Stimulated activated CD4-positive, alpha-beta T cell treated with anti-CD3 and anti-CD28 coated beads, Interleukin-1b, Interleukin-23, amount 100 ng/mL, for 24 hours (primary cell): ENCODE measurements around the gene CD40LG.
A peak's percentile ranks its signal among the peaks of the same experiment; 100 is the strongest.

Experiments
- DNase-seq, 4 experiments: peaks; one replicate each; pipeline ENCODE4 v3.0.0-alpha.2; 2020; ENCODE audit warnings: low read depth in 4 of 4, low spot score in 1 of 4

CD40LG gene

DNA sequence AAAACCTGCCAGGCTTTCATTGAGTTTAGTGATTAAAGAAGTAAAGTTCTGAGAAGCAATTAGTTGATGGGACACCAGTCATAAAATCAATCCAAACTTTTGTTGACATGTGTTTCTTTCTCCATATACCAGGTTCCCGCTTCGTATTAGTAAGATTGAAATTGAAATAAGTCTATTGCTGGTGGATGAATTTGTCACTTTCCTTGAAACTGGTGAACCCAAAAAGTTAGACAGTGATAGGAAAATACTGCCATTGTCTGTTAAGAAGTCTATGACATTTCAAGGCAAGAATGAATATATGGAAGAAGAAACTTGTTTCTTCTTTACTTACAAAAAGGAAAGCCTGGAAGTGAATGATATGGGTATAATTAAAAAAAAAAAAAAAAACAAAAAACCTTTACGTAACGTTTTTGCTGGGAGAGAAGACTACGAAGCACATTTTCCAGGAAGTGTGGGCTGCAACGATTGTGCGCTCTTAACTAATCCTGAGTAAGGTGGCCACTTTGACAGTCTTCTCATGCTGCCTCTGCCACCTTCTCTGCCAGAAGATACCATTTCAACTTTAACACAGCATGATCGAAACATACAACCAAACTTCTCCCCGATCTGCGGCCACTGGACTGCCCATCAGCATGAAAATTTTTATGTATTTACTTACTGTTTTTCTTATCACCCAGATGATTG lies at the start of gene CD40LG:
Gene CD40LG (plus strand): TSS at position 482 of the 684 bp plus-strand sequence. CDS start 91 bp downstream, at position 573.
- peak in 1 of 4 experiments; percentile 24 for DNase-seq

- no peak for DNase-seq
Measured at GRCh38 chrX:136598631-136599030, 49.3 kb upstream of the CD40LG start.

DNA sequence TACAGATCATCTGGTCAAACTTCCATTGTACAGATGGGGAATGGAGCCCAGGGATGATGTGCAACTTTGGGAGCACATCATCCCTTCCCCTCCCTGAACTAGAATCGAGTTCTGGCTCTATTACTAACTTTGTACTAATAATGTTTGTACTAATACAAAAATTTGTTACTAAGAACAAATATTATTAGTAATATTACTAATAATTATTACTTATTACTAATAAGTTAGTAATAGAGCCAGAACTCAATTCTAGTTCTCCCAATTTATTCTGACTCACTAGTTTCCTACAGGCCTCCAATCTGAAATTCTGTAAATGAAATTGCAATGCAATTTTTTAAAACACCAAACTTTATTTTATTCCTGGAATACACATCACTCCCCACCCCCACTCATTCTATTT lies 47.9 kb upstream of the CD40LG start:
- DNase-seq = no peak

DNA sequence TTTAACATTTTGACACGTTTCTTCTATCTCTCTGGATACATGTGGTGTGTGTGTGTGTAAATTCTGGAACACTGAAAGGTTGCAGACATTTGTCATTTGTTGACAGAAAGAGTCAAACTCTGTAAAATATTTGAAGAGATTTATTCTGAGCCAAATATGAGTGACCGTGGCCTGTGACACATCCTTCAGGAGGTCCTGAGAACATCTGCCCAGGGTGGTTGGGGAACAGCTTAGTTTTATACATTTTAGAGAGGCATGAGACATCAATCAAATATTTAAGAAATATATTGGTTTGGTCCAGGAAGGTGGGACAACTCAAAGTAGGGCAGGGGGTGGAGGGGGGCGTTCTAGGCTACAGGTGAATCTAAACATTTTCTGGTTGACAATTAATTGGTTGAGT lies 40.7 kb upstream of the CD40LG start:
- DNase-seq = no peak

DNA sequence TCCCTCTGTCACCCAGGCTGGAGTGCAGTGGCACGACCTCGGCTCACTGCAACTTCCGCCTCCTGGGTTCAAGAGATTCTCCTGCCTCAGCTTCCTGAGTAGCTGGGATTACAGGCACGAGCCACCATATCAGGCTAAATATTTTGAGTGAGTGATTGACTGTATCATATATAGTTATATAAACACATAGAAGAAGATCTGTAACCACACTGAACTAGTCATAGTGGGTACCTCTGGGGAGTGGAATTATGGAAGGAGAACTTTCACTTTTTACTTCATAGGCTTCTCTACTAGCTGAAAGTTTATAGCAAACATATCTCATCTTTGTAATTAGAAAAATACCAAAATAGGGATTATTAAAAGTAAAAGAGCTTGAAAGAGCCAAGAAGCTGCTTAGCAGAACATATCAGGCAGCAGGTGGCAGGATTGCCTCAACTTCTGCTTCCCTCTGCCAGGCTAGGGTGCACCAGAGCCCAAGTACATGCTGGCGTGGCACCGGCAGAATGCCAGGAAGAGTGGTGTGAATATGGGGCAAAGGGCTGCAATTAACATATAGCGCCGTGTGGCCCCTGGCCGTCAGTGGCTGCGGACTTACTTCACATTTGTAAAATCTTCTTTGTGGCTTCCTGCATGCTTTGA lies 39.5 kb upstream of the CD40LG start:
- DNase-seq = peak in 2 of 4 experiments; percentile 15 to 28

- no peak for DNase-seq
Measured at GRCh38 chrX:136616987-136617685, 30.8 kb upstream of the CD40LG start.

- DNase-seq = no peak
Measured at GRCh38 chrX:136619899-136620505, 28.0 kb upstream of the CD40LG start.

DNA sequence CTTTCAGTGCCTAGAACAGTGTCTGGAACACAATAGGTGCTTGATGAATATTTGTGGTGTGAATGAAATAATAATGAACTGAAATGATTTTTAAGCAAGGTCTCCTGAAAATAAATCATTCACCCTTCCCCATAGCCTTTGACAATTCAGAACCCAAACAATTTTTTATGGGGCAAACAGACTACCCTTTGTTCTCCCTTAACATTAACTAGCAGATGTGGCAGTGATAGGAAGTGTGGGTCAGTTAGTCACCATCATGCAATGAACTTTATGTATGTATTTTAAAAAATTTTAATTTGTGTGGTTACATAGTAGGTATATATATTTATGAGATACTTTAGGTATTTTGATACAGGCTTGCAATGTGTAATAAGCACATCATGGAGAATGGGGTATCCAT lies 27.2 kb upstream of the CD40LG start:
- no peak for DNase-seq

DNA sequence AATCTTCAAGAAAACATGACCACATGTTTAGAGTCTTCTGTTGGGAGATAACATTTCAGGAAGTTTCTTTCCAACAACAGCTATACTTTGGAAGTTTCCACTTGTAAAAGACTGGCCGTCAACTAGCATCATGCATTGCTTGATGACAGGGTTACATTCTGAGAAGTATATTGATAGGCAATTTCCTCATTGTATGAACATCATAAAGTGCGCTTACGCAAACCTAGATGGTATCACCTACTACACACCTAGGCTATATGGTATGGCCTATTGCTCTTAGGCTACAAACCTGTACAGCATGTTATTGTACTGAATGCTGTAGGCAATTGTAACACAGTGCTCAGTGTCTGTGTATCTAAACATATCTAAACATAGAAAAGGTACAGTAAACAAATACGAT lies 25.4 kb upstream of the CD40LG start:
- no peak for DNase-seq

GRCh38 chrX:136623396-136623795 lies 24.6 kb upstream of the CD40LG start:
- DNase-seq = no peak

GRCh38 chrX:136625246-136625645 lies 22.7 kb upstream of the CD40LG start:
- no peak for DNase-seq

- no peak for DNase-seq
Measured at GRCh38 chrX:136626237-136626636, 21.7 kb upstream of the CD40LG start.

GRCh38 chrX:136626891-136627290 lies 21.1 kb upstream of the CD40LG start:
- no peak for DNase-seq

- DNase-seq = no peak
Measured at GRCh38 chrX:136627409-136627808, 20.5 kb upstream of the CD40LG start.

DNA sequence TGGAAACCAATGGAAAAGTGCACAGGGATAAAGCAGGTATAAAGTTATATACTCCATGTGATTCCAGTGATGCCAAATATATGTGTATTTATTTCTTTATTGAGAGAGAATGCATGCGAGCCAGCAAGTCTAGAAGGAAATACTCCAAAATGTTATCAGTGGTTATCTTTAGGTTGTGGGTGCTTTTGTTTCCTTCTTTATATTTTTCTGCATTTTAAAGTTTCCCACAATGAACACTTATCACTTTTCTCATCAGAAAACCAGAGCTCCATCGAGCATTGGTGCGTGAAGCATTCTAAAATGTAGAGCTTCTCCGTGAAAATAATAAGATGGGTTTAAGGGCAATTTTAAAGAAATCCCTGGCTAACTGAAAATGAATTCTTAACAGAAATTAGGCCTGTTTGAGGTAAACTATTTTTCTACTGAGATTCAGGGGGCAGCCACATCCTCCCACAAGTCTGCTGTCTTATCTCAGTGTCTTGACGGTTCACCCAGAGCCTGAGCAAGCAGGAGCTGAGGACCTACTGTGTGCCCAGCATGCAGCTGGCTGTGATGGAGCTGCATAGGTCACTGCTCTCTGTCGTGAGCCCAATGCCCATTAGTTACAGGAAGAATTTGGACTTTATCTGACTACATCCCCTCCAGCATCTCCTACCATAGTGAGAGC lies 18.7 kb upstream of the CD40LG start:
- no peak for DNase-seq

GRCh38 chrX:136630881-136631280 lies 17.1 kb upstream of the CD40LG start:
- no peak for DNase-seq

DNA sequence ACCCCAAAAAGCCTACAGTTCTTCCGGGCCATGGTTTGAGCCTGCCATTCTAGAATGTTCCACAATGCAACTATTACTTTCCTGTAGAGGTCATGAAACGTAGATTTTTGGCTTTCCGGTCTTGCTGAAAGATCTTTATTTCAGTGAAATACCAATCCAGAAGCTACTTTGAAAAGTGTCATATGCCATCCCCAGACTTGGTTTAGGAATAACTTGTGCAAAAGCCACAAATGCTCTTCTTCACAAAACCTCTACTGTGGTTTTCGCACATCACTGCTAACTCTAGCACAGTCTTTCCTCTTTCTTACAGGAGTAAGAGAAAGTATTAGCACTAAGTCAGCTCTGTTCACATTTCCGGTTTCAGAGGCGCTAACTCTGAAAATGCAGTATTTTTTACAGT lies 12.7 kb upstream of the CD40LG start:
- no peak for DNase-seq

DNA sequence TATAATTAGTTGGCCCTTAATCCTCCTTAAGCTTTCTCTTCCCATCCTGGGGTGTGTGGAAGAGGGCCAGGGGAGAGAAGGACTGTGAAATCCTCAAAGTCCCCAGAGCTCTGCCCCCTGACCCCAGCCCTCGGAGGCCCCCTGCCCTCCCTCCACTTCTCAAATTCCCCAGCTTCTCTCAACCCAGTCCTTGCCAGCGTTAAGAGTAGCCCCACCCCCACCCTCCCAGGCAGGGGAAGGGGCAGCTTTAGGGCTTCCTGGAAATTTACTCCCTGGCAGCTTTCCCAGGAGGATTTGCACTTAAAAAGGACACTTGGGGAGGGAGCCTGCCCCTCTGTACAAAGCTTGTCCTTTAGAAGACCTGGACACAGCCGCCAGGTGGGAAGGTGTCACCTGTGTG lies 11.8 kb upstream of the CD40LG start:
- no peak for DNase-seq

DNA sequence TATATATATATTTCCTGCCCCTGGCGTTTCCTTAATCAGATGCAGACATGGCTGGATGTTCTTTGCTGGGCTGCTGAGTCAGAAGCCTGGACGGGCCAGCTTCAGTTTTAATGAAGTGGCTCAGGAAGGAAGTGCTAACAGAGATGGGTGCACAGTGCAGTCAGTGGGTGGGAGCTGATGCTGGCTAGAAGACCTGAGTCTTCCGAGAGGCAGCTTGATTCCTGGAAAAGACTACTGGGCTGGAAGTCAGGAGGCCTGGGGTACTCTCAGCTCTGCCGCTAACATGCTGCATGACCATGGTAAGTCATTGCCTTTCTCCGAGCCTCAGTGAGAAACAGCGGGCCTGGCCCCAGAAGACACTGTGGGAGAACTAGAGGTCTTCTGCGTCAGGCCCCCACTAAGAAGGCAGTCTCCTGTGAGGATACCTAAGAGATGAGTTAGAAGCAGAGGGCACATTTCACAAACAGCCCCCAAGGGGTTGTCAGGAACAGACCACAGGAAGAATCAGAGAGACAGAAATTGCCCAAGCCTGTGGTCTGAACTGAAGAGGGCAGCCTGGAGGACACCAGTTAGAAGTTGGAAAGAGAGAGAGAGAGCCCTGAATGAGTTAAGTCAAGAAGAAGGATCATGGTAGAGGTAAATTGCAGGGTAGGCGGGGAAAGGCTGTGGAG lies 8.3 kb upstream of the CD40LG start:
- no peak for DNase-seq

- DNase-seq = no peak
Measured at GRCh38 chrX:136643243-136643642, 4.7 kb upstream of the CD40LG start.
